Activated CD8-positive, alpha-beta memory T cell treated with anti-CD3 and anti-CD28 coated beads, Interleukin-2, amount 50 U/mL, for 24 hours (primary cell): ENCODE measurements around the gene NFATC1.
"Not testable (repeated sequence)": the region's sequence is repeated elsewhere in the genome, so short reads cannot be mapped to it uniquely, and the experiment has no call there.

Experiments used
- DNase-seq: peaks from one replicate; pipeline ENCODE4 v3.0.0-alpha.2; 2020; ENCODE audit errors: extremely low read depth

The NFATC1 gene

GRCh38 chr18:79476031-79476917 lies 80.5 kb downstream of the NFATC1 start:
- no peak for DNase-seq

GRCh38 chr18:79476918-79477571 lies 81.3 kb downstream of the NFATC1 start:
- DNase-seq = no peak

GRCh38 chr18:79477711-79478483 lies 82.2 kb downstream of the NFATC1 start:
- no peak for DNase-seq

GRCh38 chr18:79478484-79479115 lies 82.9 kb downstream of the NFATC1 start:
- no peak for DNase-seq

GRCh38 chr18:79479116-79479760 lies 83.5 kb downstream of the NFATC1 start:
- no peak for DNase-seq

- DNase-seq = no peak
Observed at GRCh38 chr18:79479761-79480161, 84.0 kb downstream of the NFATC1 start.

GRCh38 chr18:79480171-79481045 lies 84.7 kb downstream of the NFATC1 start:
- DNase-seq = no peak

GRCh38 chr18:79481046-79481790 lies 85.5 kb downstream of the NFATC1 start:
- no peak for DNase-seq

- not testable (repeated sequence) for DNase-seq
Observed at GRCh38 chr18:79483393-79483792, 87.7 kb downstream of the NFATC1 start.

- DNase-seq = no peak
Observed at GRCh38 chr18:79483971-79484491, 88.3 kb downstream of the NFATC1 start.

- no peak for DNase-seq
Observed at GRCh38 chr18:79484661-79485621, 89.2 kb downstream of the NFATC1 start.

GRCh38 chr18:79485788-79486355 lies 90.1 kb downstream of the NFATC1 start:
- no peak for DNase-seq

GRCh38 chr18:79486356-79487182 lies 90.8 kb downstream of the NFATC1 start:
- no peak for DNase-seq

GRCh38 chr18:79487183-79487800 lies 91.6 kb downstream of the NFATC1 start:
- no peak for DNase-seq

GRCh38 chr18:79487801-79488201 lies 92.1 kb downstream of the NFATC1 start:
- no peak for DNase-seq

GRCh38 chr18:79488311-79489050 lies 92.8 kb downstream of the NFATC1 start:
- no peak for DNase-seq
